DMS114 treated with DMSO at 0.1 percent for 48 hours (cell line): ENCODE results near the gene RASA4.
"Not testable (repeated sequence)": the region's sequence is repeated elsewhere in the genome, so short reads cannot be mapped to it uniquely, and the experiment has no call there.

Source experiments
- DNase-seq: peaks from one replicate; lab custom pipeline; 2025; ENCODE audit not compliant: unreplicated experiment; lab: John Stamatoyannopoulos, UW

RASA4 gene

DNA sequence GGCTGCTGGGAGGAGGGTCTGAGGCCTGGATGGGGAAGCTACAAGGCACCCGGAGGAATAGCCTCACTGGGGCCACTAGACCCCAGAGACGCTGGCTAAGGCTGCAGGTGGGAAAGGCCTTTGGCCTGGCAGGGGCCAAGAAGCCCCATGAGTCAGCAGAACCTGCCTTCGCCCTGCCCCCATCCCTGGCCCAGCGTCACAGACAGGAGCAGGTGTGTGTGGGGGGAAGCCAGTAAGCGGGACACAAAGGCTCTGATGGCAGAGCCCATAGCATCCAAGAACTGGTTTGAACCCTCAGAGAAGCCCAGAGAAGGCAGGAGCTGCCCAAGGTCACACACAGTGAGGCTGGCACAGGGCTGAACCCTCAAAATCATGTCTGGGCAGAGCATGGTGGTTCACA, 9.7 kb downstream of the RASA4 start:
- DNase-seq: not testable (repeated sequence)

GRCh38 chr7:102604431-102605145, 12.0 kb downstream of the RASA4 start:
- DNase-seq: not testable (repeated sequence)

GRCh38 chr7:102602317-102602716, 14.2 kb downstream of the RASA4 start:
- not testable (repeated sequence) for DNase-seq

DNA sequence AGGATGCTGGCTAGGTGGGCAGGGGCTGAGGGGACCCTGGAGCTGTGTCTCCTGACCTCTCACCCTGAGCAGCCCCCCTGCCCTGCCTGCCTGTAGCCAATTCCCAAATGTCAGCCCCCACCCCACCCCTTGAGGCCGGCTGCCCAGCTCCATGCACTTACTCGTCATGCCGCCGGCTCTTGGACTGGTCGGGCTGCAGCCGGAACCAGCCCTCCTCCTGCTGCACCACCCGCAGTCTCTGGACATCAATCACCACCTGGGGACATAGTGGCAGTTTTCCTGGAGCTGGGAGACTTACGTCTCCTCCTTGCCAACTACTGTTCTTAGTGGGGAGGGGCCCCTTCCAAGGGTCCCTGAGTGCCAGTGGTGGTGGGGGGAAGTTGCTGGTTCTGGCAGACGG, 16.9 kb downstream of the RASA4 start:
- not testable (repeated sequence) for DNase-seq

DNA sequence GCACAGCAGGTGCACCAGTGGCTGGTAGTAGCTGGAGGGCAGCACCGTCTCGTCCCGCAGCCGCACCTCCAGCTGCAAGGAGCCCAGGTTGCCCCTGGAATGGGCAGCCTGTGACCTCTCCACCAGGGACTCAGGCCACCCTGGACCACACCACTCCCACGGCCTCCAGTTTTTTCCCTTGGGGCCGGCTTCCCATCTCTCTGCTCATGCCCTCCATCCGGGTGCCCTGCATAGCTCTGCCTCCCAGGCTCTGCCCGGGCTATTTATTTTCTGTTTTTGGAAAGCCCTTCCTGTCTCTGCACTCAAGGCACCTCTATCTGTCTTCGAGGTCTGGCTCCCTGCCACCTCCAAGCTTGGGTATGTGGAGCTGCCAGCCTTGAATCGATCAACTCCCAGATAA, 20.5 kb downstream of the RASA4 start:
- not testable (repeated sequence) for DNase-seq

DNA sequence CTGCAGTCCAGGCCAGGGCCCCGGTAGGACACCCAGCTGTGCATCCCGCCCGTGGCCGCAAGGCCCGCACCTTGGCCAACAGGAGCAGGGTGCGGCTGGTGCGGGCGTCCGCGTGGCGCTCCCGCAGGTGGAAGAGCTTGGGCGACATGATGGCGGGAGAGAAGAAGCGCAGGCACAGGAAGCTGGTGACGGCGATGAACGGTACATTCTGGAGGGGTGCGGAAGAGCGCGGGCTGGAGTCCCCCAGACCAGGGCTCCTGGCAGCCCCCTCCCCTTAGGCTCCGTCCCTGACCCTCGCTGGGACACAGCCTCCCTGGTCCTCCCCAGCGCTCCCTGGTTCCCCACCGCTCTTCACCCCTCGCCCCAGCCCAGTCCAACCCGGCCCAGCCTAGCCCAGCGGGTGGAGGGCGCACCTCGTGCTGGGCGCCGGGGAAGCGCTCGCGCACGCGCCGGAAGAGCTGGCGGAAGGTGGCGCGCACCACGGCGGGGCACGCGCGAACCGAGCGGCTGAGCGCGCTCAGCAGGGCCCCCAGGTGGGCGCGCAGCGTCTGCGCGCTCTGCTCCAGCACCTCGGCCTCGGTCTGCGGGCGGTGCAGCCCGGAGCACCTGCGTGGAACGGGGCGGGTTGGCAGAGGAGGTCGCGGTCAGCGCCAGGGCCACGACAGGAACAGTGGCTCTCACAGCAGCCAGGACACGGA, 22.8 kb downstream of the RASA4 start:
- DNase-seq: not testable (repeated sequence)

DNA sequence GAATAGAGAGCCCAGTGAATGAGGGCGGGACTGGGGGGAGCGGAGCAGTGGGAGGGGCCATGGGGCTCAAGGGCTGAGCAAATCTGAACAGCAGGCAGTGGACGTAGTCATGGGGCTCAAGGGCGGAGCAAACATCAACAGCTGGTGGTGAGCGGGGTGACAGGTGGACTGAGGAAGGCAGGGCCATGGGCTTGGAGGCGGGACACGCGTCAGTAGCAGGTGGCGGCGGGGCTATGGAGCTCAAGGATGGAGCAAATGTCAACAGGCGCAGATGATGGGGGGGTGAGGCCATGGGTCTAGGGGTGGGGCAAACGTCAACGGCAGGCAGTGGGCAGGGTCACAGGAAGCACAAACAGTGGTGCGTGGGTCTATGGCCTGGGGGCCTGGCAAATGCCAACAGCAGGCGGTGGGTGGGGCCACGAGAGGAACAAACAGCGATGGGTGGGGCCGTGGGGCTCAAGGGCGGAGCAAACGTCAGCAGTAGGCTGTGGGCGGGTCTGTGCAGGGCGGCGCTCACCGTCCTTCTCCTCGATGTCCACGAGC, 24.0 kb downstream of the RASA4 start:
- not testable (repeated sequence) for DNase-seq

DNA sequence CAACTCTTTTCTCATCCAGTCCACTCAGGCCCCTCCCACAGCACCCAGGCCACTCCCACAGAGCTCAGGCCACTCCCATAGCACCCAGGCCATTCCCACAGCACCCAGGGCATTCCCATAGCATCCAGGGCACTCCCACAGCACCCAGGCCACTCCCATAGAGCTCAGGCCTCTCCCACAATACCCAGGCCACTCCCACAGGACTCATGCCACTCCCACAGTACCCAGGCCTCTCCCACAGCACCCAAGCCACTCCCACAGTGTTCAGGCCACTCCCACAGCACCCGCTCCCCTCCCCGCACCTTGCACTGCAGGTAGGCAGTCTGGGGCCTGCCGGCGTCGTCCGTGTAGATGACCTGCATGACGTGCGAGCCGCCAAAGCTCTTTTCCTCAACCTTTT, 26.7 kb downstream of the RASA4 start:
- DNase-seq: not testable (repeated sequence)

- not testable (repeated sequence) for DNase-seq
These were observed 33.1 kb downstream of the RASA4 start for GRCh38 chr7:102583495-102583894.

DNA sequence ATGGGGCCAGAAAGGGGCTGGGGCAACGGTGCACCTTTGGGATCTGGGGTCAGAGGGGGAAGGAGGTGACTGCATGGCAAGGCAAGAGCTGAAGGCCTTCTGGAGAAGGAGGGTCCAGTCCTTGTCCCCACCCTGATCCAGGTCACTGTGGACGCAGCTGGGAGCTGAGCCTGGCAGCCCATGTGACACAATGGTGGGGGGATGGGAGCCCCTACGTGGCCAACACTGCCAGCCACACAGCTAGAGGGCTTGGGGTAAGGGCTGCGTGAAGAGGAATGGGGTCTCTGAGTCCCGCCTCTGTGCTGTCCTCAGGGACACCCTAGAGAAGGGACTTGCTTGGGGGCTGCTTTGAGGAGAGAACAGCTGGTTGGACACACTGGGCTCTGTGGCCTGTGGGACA, 34.8 kb downstream of the RASA4 start:
- DNase-seq: not testable (repeated sequence)

DNA sequence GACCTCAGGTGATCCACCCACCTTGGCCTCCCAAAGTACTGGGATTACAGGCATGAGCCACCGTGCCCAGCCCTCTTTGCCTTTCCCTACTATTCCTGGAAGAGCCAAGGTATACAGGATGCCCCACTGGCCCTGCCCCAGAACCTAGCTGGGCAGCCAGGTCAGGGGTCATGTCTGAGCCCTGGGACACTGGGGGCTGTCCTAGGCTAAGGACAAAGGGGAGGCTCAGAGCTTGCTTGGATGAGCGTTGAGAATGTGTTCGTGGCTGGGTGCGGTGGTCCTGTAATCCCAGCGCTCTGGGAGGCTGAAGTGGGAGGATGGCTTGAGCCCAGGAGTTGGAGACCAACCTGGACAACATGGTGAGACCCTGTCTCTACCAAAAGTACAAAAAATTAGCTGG, 38.1 kb downstream of the RASA4 start:
- DNase-seq: not testable (repeated sequence)

GRCh38 chr7:102577315-102578240, 39.0 kb downstream of the RASA4 start:
- not testable (repeated sequence) for DNase-seq

DNA sequence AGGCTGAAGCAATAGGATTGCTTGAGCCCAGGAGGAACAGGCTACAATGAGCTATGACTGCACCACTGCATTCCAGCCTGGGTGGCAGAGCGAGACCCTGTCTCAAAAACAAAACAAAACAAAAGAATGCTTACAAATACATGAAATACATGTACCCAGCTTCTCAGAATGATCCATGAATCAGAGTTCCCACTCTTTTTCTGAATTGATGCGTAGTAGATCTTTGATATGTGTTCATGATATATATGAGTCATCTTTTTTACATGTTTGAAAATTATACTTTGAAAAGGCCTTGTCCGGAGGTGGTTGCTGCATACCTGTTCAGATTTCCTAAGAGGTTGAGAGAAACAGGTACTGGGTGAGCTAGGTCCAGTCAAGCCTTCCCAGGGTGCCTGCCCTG, 40.2 kb downstream of the RASA4 start:
- DNase-seq: not testable (repeated sequence)

- DNase-seq: not testable (repeated sequence)
These were observed 41.9 kb downstream of the RASA4 start for GRCh38 chr7:102574607-102575006.

GRCh38 chr7:102572261-102573239, 44.0 kb downstream of the RASA4 start, which contains the start of gene POLR2J3:
Gene POLR2J3, minus strand, starts transcription at chr7:102572583. Its CDS starts 62 bp downstream, at chr7:102572521.
- not testable (repeated sequence) for DNase-seq

DNA sequence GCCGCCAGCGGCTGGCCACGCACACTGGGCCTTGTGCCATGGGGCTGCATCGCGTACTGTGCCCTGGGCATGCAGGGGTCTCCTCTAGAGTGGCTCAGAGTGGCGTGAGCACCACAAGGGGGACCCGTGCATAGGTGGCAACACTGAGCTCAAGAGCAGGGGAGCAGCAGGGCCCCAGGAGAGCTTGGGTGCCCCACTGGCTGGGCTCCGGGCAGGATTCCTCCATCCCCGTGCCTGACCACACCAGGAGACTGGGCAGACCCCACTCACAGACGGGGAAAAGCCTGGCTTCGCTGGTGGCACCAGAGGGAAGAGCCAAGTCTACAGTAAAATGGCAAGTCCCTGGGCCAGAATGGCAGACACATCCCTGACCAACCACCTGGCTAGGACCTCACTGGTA, 47.9 kb downstream of the RASA4 start:
- not testable (repeated sequence) for DNase-seq

DNA sequence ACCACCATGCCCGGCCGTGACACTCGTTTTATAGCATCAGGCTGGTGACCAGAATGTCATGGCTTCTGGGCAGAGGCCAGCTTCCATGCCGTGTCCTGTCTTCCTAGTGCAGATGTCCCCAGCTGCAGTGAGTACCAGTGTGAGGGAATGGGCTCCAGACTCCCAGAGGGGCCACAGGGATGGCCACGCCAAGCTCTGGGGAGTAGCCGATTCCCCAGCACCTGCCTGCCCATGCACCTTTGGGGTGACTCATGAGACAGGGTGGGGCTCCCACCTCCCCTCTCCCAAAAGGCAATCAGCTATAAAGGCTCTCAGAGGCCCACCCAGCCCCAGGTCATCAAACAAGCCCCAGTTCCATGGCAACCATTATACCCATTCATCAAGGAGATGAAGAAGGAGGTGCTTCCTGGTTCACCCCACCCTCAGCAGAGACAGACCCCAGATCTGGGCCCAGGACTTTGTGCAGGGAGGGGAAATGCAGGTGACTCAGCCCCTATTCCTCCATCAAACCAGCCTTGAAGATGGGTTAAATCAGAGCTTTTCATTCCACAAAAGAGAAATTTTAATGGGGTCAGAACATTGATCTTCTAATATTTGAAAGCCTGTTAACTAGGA, 65.6 kb downstream of the RASA4 start, which contains the start of gene SPDYE2:
SPDYE2 (plus strand) TSS at position 419 of the 615 bp plus-strand sequence. CDS start 2,030 bp downstream, outside the sequence.
- DNase-seq: not testable (repeated sequence)

GRCh38 chr7:102546353-102546752, 70.2 kb downstream of the RASA4 start:
- DNase-seq: not testable (repeated sequence)

DNA sequence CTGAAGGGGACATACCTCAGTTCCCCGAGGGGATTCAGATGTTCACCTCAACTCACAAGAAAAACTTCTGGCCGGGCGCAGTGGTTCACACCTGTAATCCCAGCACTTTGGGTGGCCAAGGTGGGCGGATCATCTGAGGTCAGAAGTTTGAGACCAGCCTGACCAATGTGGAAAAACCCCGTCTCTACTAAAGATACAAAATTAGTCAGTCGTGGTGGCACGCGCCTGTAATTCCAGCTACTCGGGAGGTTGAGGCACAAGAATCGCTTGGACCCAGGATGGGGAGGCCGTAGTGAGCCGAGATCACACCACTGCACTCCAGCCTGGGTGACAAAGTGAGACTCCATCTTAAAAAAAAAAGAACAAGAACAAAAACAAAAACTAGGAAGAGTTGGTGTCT, 71.3 kb downstream of the RASA4 start:
- not testable (repeated sequence) for DNase-seq
